Lung (tissue), 12 donors: Measurements from ENCODE around the gene IBTK. TPM values are rescaled to one million over a fixed set of nuclear protein-coding genes. Genes with fewer than 3 reads are reported as not detected.

Experiments used
- ATAC-seq: fragments of 200-7000 bp; cut with Tn5 transposase; one replicate; pipeline ENCODE4 v1.9.1; 2020; ENCODE audit warnings: moderate number of reproducible peaks; ENCODE audit not compliant: insufficient read depth, low FRiP score
- DNase-seq, 3 donors: peaks; one replicate each; pipeline ENCODE4 v3.0.0-alpha.2; 2013 to 2017
- H3K27ac ChIP-seq, 2 donors: one replicate each; pipeline ENCODE4 v1.5.1; 2013; ENCODE audit warnings: mild to moderate bottlenecking in 2 of 2, moderate library complexity in 2 of 2, control low read depth in 1 of 2, inconsistent platforms in 1 of 2, low read depth in 1 of 2, low read length in 1 of 2
- H3K27me3 ChIP-seq, 3 donors: one replicate each; pipeline ENCODE4 v1.5.1; 2013; ENCODE audit warnings: low read length in 2 of 3; ENCODE audit not compliant: control insufficient read depth in 3 of 3, insufficient read depth in 3 of 3
- H3K36me3 ChIP-seq, 4 donors: one replicate each; pipeline ENCODE4 v1.5.1; 2013; ENCODE audit warnings: low read length in 4 of 4, mild to moderate bottlenecking in 1 of 4, moderate library complexity in 1 of 4; ENCODE audit not compliant: control insufficient read depth in 4 of 4, insufficient read depth in 4 of 4
- H3K4me1 ChIP-seq, 5 donors: one replicate each; pipeline ENCODE4 v1.5.1; 2013; ENCODE audit warnings: low read length in 5 of 5, mild to moderate bottlenecking in 2 of 5, moderate library complexity in 1 of 5; ENCODE audit not compliant: control insufficient read depth in 5 of 5, insufficient read depth in 5 of 5
- H3K4me3 ChIP-seq: one replicate; pipeline ENCODE4 v1.5.1; 2013; ENCODE audit warnings: mild to moderate bottlenecking, control low read depth, moderate library complexity
- H3K9ac ChIP-seq, 2 donors: one replicate each; pipeline ENCODE4 v1.5.1; 2013; ENCODE audit warnings: low read length in 2 of 2, control low read depth in 1 of 2; ENCODE audit not compliant: insufficient read depth in 1 of 2
- H3K9me3 ChIP-seq, 4 donors: one replicate each; pipeline ENCODE4 v1.5.1; 2013; ENCODE audit warnings: low read length in 3 of 4, mild to moderate bottlenecking in 1 of 4, moderate library complexity in 1 of 4; ENCODE audit not compliant: control insufficient read depth in 4 of 4, insufficient read depth in 3 of 4
- CTCF ChIP-seq: IDR thresholded peaks from 2 replicates; pipeline ENCODE4 v1.5.1; 2012; ENCODE audit warnings: mild to moderate bottlenecking; ENCODE audit errors: control extremely low read depth, extremely low read depth
- WGBS, 2 donors: extraction: QIAGEN DNeasy Blood & Tissue Kit; methylation state at CpG; one replicate each; pipeline ENCODE4 v1.1.7; 2013; 5-methylcytosine and 5-hydroxymethylcytosine counted together
- polyA plus RNA-seq, 2 donors: library from polyadenylated mRNA; stranded (reverse); fragments of 200-250 nt; gene quantifications; one replicate each; pipeline ENCODE4 v1.2.1, GENCODE V29; 2013
- total RNA-seq, 2 donors: library from RNA; depleted of rRNA in 1 of 2; stranded (reverse); fragments of >200 nt in 1 of 2; gene quantifications; one replicate each; pipeline ENCODE4 v1.2.1, GENCODE V29; 2014 to 2021
- donor health status: control.
- donor health status: control.
- donor health status: Bipolar disorder and iron deficiency.
- donor health status: healthy.
- donor health status: DM: yes; HTN: yes; CAD: no.

IBTK gene
- total and polyA plus RNA-seq, 4 donors: 17.7 to 47.2 (median 27.1) TPM

GRCh38 chr6:82211326-82211725, 36.2 kb downstream of the IBTK start:
- Histone ChIP-seq H3K27me3 (no peaks in the 10 kb centered on the region), H3K36me3 (peaks cover 14 to 29% (median 22%) of the 10 kb centered on the region in 4 donors), H3K4me1 (no peaks in the 10 kb centered on the region), H3K9ac (no peak overlapping the region), H3K9me3 (no peaks in the 10 kb centered on the region), H3K27ac (no peak overlapping the region), H3K4me3 (no peak overlapping the region)
- WGBS, 2 donors: 98 to 99% methylated on average over 2 of the region's 2 CpGs
- DNase-seq: no peak
- no peak for ATAC-seq
- no peak for TF ChIP-seq CTCF

- Histone ChIP-seq H3K27ac (no peak overlapping the region), H3K27me3 (no peaks in the 10 kb centered on the region), H3K36me3 (peaks cover 14 to 28% (median 20%) of the 10 kb centered on the region in 4 donors), H3K4me3 (no peak overlapping the region), H3K4me1 (peaks cover 0 to 2% (median 0%) of the 10 kb centered on the region in 5 donors), H3K9me3 (no peaks in the 10 kb centered on the region), H3K9ac (no peak overlapping the region)
- no peak for DNase-seq
- ATAC-seq: no peak
- 77 to 89% methylated on average over 4 of the region's 4 CpGs for WGBS, 2 donors
- no peak for TF ChIP-seq CTCF
Observed at GRCh38 chr6:82208913-82209312, 38.6 kb downstream of the IBTK start.

- peaks cover 9 to 40% (median 18%) of the 10 kb centered on the region in 4 donors for H3K36me3 ChIP-seq
- 36 to 38% methylated on average over 1 of the region's 1 CpG for WGBS, 2 donors
Observed at GRCh38 chr6:82205930-82206392, 41.6 kb downstream of the IBTK start.

More at GRCh38 chr6:82205930-82206392, 41.6 kb downstream of the IBTK start:
- Histone ChIP-seq H3K27ac (no peak overlapping the region), H3K4me1 (peaks cover 0 to 2% (median 0%) of the 10 kb centered on the region in 5 donors), H3K27me3 (no peaks in the 10 kb centered on the region), H3K9ac (no peak overlapping the region), H3K4me3 (no peak overlapping the region), H3K9me3 (no peaks in the 10 kb centered on the region)
- ATAC-seq (no peak), DNase-seq (peak in 2 of 3 donors; percentile 43 to 54)
- no peak for TF ChIP-seq CTCF
